H1 (cell line): ENCODE data around the gene NDST3. TPM values are rescaled to one million over a fixed set of nuclear protein-coding genes. Genes with fewer than 3 reads are reported as not detected.

Source experiments
- CTCF ChIA-PET: fragments of 300-600 bp; sonication (Branson Sonifier 250); formaldehyde crosslinking; loops from one replicate; lab custom pipeline; 2021; ENCODE audit not compliant: partially characterized antibody; lab: Charles Lee
- POLR2A ChIA-PET: fragments of 300-600 bp; sonication (Branson Sonifier 250); formaldehyde crosslinking; loops from one replicate; lab custom pipeline; 2021; ENCODE audit warnings: inconsistent platforms; ENCODE audit not compliant: partially characterized antibody; lab: Charles Lee
- DNase-seq, 2 experiments: peaks; one replicate each; pipeline versions ENCODE4 v3.0.0 to v3.0.0-alpha.2; 2010 to 2022; ENCODE audit warnings: low spot score in 2 of 2, low read depth in 1 of 2, mixed read lengths in 1 of 2
- FAIRE-seq: peaks from 2 replicates; lab custom pipeline; 2011; peaks lifted over from hg19 to GRCh38; lab: Jason Lieb, UNC
- H2AFZ ChIP-seq: 2 replicates; pipeline ENCODE4 v1.8.1; 2012; ENCODE audit warnings: low read length, inconsistent platforms
- H2AK5ac ChIP-seq: 2 replicates; pipeline ENCODE4 v1.6.1; 2013; ENCODE audit warnings: low read depth, low read length
- H2BK120ac ChIP-seq: replicated peaks from 2 replicates; pipeline ENCODE3; 2013; ENCODE audit warnings: low read depth, low read length, inconsistent platforms
- H2BK12ac ChIP-seq: 2 replicates; pipeline ENCODE4 v1.6.1; 2013; ENCODE audit warnings: low read depth, low read length
- H2BK15ac ChIP-seq: 2 replicates; pipeline ENCODE4 v1.6.1; 2013; ENCODE audit warnings: low read length
- H2BK20ac ChIP-seq: 2 replicates; pipeline ENCODE4 v1.6.1; 2013; ENCODE audit warnings: low read length
- H2BK5ac ChIP-seq: 2 replicates; pipeline ENCODE4 v1.6.1; 2013; ENCODE audit warnings: low read depth, low read length
- H3K14ac ChIP-seq: 2 replicates; pipeline ENCODE4 v1.6.1; 2013; ENCODE audit warnings: inconsistent platforms; ENCODE audit not compliant: insufficient read length
- H3K18ac ChIP-seq: 2 replicates; pipeline ENCODE4 v1.6.1; 2013; ENCODE audit warnings: low read length; ENCODE audit errors: extremely low read depth
- H3K23ac ChIP-seq: 2 replicates; pipeline ENCODE4 v1.6.1; 2013; ENCODE audit warnings: inconsistent platforms; ENCODE audit not compliant: insufficient read length
- H3K23me2 ChIP-seq: 2 replicates; pipeline ENCODE4 v1.6.1; 2013; ENCODE audit warnings: low read depth, low read length
- H3K27ac ChIP-seq: 2 replicates; pipeline ENCODE4 v1.6.1; 2011; ENCODE audit warnings: low read depth, low read length, inconsistent platforms
- H3K27me3 ChIP-seq, 4 experiments: replicated peaks in 1 of 4; 1 replicate in 1 of 4; 2 replicates in 3 of 4; pipeline versions ENCODE4 v1.6.1 to v1.8.1; 2011 to 2013; ENCODE audit warnings: low read length in 3 of 4, mild to moderate bottlenecking in 3 of 4, inconsistent platforms in 2 of 4, mixed read lengths in 2 of 4, moderate library complexity in 1 of 4; ENCODE audit not compliant: control insufficient read depth in 3 of 4, insufficient read depth in 3 of 4; ENCODE audit errors: extremely low read depth in 1 of 4
- H3K36me3 ChIP-seq, 4 experiments: 2 replicates each; pipeline versions ENCODE4 v1.6.1 to v1.8.1; 2011 to 2013; ENCODE audit warnings: mild to moderate bottlenecking in 4 of 4, low read length in 3 of 4, moderate library complexity in 2 of 4, control low read depth in 1 of 4, inconsistent platforms in 1 of 4; ENCODE audit not compliant: insufficient read depth in 4 of 4, control insufficient read depth in 2 of 4
- H3K4ac ChIP-seq: replicated peaks from 2 replicates; pipeline ENCODE3; 2013; ENCODE audit warnings: low read length, low read depth, mixed read lengths, inconsistent platforms; ENCODE audit not compliant: insufficient read length
- H3K4me1 ChIP-seq, 4 experiments: replicated peaks in 1 of 4; 1 replicate in 1 of 4; 2 replicates in 3 of 4; pipeline versions ENCODE4 v1.6.1 to v1.8.1; 2011 to 2013; ENCODE audit warnings: low read length in 3 of 4, inconsistent platforms in 2 of 4, mixed read lengths in 1 of 4; ENCODE audit not compliant: insufficient read depth in 4 of 4, control insufficient read depth in 3 of 4
- H3K4me2 ChIP-seq, 2 experiments: 2 replicates each; pipeline versions ENCODE4 v1.6.1 to v1.8.1; 2011 to 2013; ENCODE audit warnings: low read depth in 2 of 2, low read length in 2 of 2, control low read depth in 1 of 2, inconsistent platforms in 1 of 2, mild to moderate bottlenecking in 1 of 2; ENCODE audit not compliant: insufficient read depth in 1 of 2
- H3K4me3 ChIP-seq, 4 experiments: fragments of 200-600, 300-600 bp in 1 of 4; sonication (generic), shearing (Covaris generic), sonication (Bioruptor Twin) in 1 of 4; 2 replicates each; pipeline versions ENCODE4 v1.5.1 to v1.8.1; 2011 to 2016; ENCODE audit warnings: low read length in 4 of 4, low read depth in 3 of 4, control low read depth in 2 of 4, inconsistent platforms in 2 of 4, mild to moderate bottlenecking in 2 of 4, mixed read lengths in 1 of 4, moderate library complexity in 1 of 4; ENCODE audit not compliant: insufficient read depth in 2 of 4; ENCODE audit errors: extremely low read depth in 1 of 4
- H3K56ac ChIP-seq: replicated peaks from 2 replicates; pipeline ENCODE3; 2013; ENCODE audit warnings: low read depth, mild to moderate bottlenecking, mixed read lengths, low read length, inconsistent platforms; ENCODE audit not compliant: insufficient read length
- H3K79me1 ChIP-seq: 2 replicates; pipeline ENCODE4 v1.6.1; 2013; ENCODE audit warnings: low read depth, low read length, control low read depth
- H3K79me2 ChIP-seq, 2 experiments: 2 replicates each; pipeline versions ENCODE4 v1.6.1 to v1.8.1; 2012 to 2013; ENCODE audit warnings: low read length in 2 of 2, mild to moderate bottlenecking in 2 of 2, inconsistent platforms in 1 of 2; ENCODE audit not compliant: insufficient read depth in 2 of 2, control insufficient read depth in 1 of 2
- H3K9ac ChIP-seq, 4 experiments: replicated peaks in 1 of 4; 1 replicate in 1 of 4; 2 replicates in 3 of 4; pipeline versions ENCODE4 v1.6.1 to v1.8.1; 2011 to 2013; ENCODE audit warnings: low read depth in 3 of 4, low read length in 3 of 4, control low read depth in 2 of 4, mild to moderate bottlenecking in 2 of 4, moderate library complexity in 2 of 4, inconsistent platforms in 1 of 4; ENCODE audit errors: extremely low read depth in 1 of 4
- H3K9me3 ChIP-seq, 2 experiments: 2 replicates each; pipeline versions ENCODE4 v1.6.1 to v1.8.1; 2012 to 2013; ENCODE audit warnings: mild to moderate bottlenecking in 2 of 2, moderate library complexity in 2 of 2, control low read depth in 1 of 2, inconsistent platforms in 1 of 2, low read depth in 1 of 2, low read length in 1 of 2, mixed read lengths in 1 of 2; ENCODE audit not compliant: insufficient read depth in 2 of 2
- H4K20me1 ChIP-seq, 2 experiments: replicated peaks in 1 of 2; 2 replicates each; pipeline versions ENCODE3 to v1.8.1; 2011 to 2013; ENCODE audit warnings: inconsistent platforms in 2 of 2, low read length in 2 of 2, mild to moderate bottlenecking in 1 of 2; ENCODE audit not compliant: insufficient read depth in 2 of 2, control insufficient read depth in 1 of 2
- H4K5ac ChIP-seq: 2 replicates; pipeline ENCODE4 v1.6.1; 2013; ENCODE audit warnings: low read length, low read depth, mixed read lengths, inconsistent platforms; ENCODE audit not compliant: insufficient read length
- H4K8ac ChIP-seq: 2 replicates; pipeline ENCODE4 v1.8.0; 2013; ENCODE audit warnings: mild to moderate bottlenecking, moderate library complexity, low read length, inconsistent platforms; ENCODE audit not compliant: insufficient read depth; ENCODE audit errors: extremely low read depth
- H4K91ac ChIP-seq: replicated peaks from 2 replicates; pipeline ENCODE3; 2013; ENCODE audit warnings: low read length, mixed read lengths, inconsistent platforms; ENCODE audit not compliant: insufficient read length
- CBX5 ChIP-seq: fragments of 300-800, 300-1000 bp; sonication (generic); IDR thresholded peaks from 2 replicates; pipeline ENCODE4 v1.7.1; 2016; ENCODE audit warnings: antibody characterized with exemption, low read length, low read depth
- CBX8 ChIP-seq: fragments of 300-800, 300-1000 bp; sonication (generic); IDR thresholded peaks from 2 replicates; pipeline ENCODE4 v1.7.1; 2016; ENCODE audit warnings: low read depth, low read length, borderline replicate concordance
- CEBPB ChIP-seq: IDR thresholded peaks from 2 replicates; pipeline ENCODE4 v1.6.1; 2012; ENCODE audit warnings: low read depth, low read length
- WGBS, 2 experiments: shearing (Covaris generic) in 1 of 2; methylation state at CpG; one replicate each; pipeline versions ENCODE4 v1.1.6 to v1.1.7; 2013 to 2015; ENCODE audit warnings: low lambda C conversion rate in 2 of 2, mixed read lengths in 2 of 2, inconsistent platforms in 1 of 2, low coverage in 1 of 2, missing lambda C conversion rate in 1 of 2; ENCODE audit not compliant: insufficient replicate concordance in 2 of 2, insufficient coverage in 1 of 2, insufficient read length in 1 of 2; ENCODE audit errors: extremely low coverage in 1 of 2, missing lambda C conversion rate in 1 of 2; 5-methylcytosine and 5-hydroxymethylcytosine counted together
- polyA plus RNA-seq, 7 experiments: library from polyadenylated mRNA; depleted of rRNA in 3 of 7; stranded (reverse) in 5 of 7; unstranded in 2 of 7; fragments of >200 nt in 5 of 7; fragments of 200-250 nt in 2 of 7; gene quantifications; 1 replicate in 5 of 7; 2 replicates in 1 of 7; 4 replicates in 1 of 7; pipeline versions ENCODE4 v1.2.1 to v1.2.3, GENCODE V29; 2011 to 2013; ENCODE audit warnings: missing spikeins in 2 of 7, mixed read lengths in 2 of 7
- total RNA-seq: library from RNA; stranded (reverse); fragmentation: NEBNext Ultra II Directional; extraction: Animal tissue kit (Norgen Biotek cat#: 25700); gene quantifications from 2 replicates; pipeline ENCODE4 v1.2.1, GENCODE V29; 2021

NDST3 gene
- total and polyA plus RNA-seq, 2 of the 8 experiments (the other 6 are each of a cell fraction or from before 2014, with no cell fraction given) = 0.35 to 0.60 TPM

DNA sequence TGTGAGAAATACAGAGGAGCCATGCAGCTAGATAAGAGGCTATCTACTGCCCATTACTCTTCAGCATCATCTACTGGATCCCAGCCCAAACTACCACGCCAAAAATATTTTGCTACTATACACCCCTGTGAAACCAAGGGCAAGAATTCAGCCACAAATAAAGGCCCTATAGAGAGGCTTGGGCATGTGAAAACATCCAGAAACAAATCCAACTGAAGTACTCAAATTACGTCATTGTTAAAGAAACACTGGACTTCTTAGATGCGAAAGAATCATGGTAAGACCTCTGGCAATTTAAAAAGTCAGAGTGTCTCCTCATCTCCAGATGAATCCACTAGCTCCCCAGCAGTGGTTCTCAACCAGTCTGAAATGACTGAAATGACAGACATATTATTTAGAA lies 12.8 kb downstream of the NDST3 start:
- no peaks in the 10 kb centered on the region for H3K27me3 ChIP-seq
- no peak overlapping the region for H4K5ac ChIP-seq
- no peak overlapping the region for H4K8ac ChIP-seq
- CTCF ChIA-PET = interaction anchor here (0.7 to 1.3 kb wide), 3 partner anchors 10 to 177 kb away, joined by 3 to 4 read pairs (median 3); no protein-coding TSS in a partner anchor
- TF ChIP-seq CBX8 = no peak
- TF ChIP-seq CBX5 = no peak
- no peak for TF ChIP-seq CEBPB
- H3K4ac ChIP-seq = no peak overlapping the region
- H3K4me2 ChIP-seq = no peak overlapping the region
- no peak overlapping the region for H3K14ac ChIP-seq
- H3K36me3 ChIP-seq = no peaks in the 10 kb centered on the region
- H3K79me2 ChIP-seq = no peaks in the 10 kb centered on the region
- no peak overlapping the region for H3K27ac ChIP-seq
- no peaks in the 10 kb centered on the region for H3K79me1 ChIP-seq
- no peak overlapping the region for H2AFZ ChIP-seq
- H4K20me1 ChIP-seq = no peaks in the 10 kb centered on the region
- no peak overlapping the region for H3K23ac ChIP-seq
- no peak overlapping the region for H3K9ac ChIP-seq
- no peak overlapping the region for H2BK12ac ChIP-seq
- no peak overlapping the region for H3K18ac ChIP-seq
- H2BK15ac ChIP-seq = no peak overlapping the region
- H2BK20ac ChIP-seq = no peak overlapping the region
- H3K56ac ChIP-seq = no peak overlapping the region
- H3K4me3 ChIP-seq = no peak overlapping the region
- FAIRE-seq = no peak
- no peak for DNase-seq
- no peak overlapping the region for H4K91ac ChIP-seq
- no peaks in the 10 kb centered on the region for H3K23me2 ChIP-seq
- no peak overlapping the region for H2AK5ac ChIP-seq
- POLR2A ChIA-PET = no interaction called here
- 89% methylated on average over 3 of the region's 3 CpGs; no CpG with 5 or more reads in 1 of the 2 experiments for WGBS, 2 experiments
- no peaks in the 10 kb centered on the region for H3K4me1 ChIP-seq
- no peak overlapping the region for H2BK120ac ChIP-seq
- H2BK5ac ChIP-seq = no peak overlapping the region
- 0 out of 4 replicates have a peak, but pooled peaks cover 0 to 4% of the 10 kb centered on the region in 2 experiments for H3K9me3 ChIP-seq
